ENCODE measurements around the gene DSE.

The DSE gene

DNA sequence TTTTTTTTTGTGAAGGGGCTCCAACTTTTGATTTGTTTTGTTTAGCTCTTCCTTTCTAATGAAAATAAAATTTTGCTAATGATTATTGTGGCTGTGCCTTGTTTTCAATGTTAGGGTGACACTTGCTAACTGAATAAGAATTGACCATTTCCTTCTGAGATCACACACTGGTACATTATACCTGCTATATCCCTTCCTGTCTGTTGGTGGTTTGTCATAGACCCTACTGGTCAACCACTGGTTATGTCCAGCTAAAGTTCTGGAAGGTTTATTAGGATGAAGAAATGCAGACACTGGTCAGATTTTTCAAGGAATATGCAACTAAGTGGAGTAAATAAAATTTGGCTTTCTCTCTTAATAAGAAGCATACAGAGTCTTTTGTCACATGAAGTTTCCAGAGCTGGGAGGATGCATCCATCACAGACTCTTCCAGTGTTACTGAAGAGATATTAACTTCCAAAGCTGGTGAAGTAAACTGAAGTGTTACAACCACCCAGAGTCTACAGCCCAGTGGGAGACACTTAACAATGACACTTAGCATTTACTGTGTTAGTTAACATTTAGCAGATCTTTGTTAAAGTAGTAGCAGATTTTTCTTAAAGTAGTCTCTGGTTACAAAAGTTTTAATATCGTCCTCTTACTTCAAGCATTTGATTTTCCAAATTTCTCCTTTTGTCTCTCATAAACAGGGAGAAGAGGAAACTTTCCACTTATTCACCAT is 121.0 kb downstream of the DSE start:
- no peak for DNase-seq

DNA sequence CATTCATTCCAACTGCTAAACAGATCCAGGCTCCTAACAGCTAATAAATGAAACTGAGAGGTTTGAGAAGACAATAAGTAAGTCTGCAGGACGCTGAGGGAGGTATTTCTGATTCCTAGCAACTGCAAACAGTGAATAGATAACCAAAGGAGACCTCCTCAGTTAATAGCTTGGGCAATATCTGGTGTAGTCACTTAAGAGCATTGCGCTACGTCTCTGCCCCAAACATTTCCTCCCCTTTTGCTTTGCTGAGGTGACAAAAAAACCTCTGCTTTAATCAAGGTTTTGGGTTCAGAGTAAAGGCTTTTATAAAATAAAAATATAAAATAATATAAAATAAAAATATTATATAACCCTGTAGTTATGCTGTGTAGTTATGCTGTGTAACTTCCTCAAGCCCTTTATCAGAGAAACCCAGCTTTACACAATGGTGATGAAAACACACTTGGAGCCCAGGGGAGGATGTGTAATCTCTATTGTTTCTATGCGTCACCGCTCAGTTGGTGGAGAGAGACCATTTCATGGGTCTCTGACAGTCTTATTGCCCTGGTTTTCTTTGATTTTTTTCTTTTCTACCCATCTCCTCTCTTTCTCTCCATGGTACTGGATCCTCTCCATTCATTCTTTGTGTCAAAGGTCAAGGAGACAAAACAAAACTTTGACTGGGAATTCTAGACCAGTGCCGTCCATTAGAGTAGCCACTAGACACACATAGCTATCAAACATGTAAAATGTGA is 121.8 kb downstream of the DSE start:
- DNase-seq, result no peak
